Activated naive CD4-positive, alpha-beta T cell treated with Interleukin-2 at 50 U/mL for 16 hours (primary cell): ENCODE measurements around the gene IGSF23.
A peak's percentile ranks its signal among the peaks of the same experiment; 100 is the strongest.

Experiments
- DNase-seq: peaks from one replicate; pipeline ENCODE4 v3.0.0-alpha.2; 2020

Gene IGSF23

GRCh38 chr19:44613295-44614178, at the start of gene IGSF23:
TSS of gene IGSF23 (plus strand) at chr19:44613563. CDS start at chr19:44613646, 83 bp downstream.
- DNase-seq, result no peak

- DNase-seq, result no peak
Measured at GRCh38 chr19:44566984-44567383, 46.4 kb upstream of the IGSF23 start.

GRCh38 chr19:44567745-44568144, 45.6 kb upstream of the IGSF23 start:
- DNase-seq, result no peak

- no peak for DNase-seq
Measured at GRCh38 chr19:44570603-44570983, 42.8 kb upstream of the IGSF23 start.

- DNase-seq, result peak; percentile 19
Measured at GRCh38 chr19:44570984-44571684, 42.2 kb upstream of the IGSF23 start.

- DNase-seq, result no peak
Measured at GRCh38 chr19:44571830-44572580, 41.4 kb upstream of the IGSF23 start.

GRCh38 chr19:44572581-44572900, 40.8 kb upstream of the IGSF23 start:
- DNase-seq, result no peak

- no peak for DNase-seq
Measured at GRCh38 chr19:44573183-44573582, 40.2 kb upstream of the IGSF23 start.

- DNase-seq, result no peak
Measured at GRCh38 chr19:44573627-44574026, 39.7 kb upstream of the IGSF23 start.

- DNase-seq, result no peak
Measured at GRCh38 chr19:44574186-44574950, 39.0 kb upstream of the IGSF23 start.

GRCh38 chr19:44575116-44575700, 38.2 kb upstream of the IGSF23 start:
- DNase-seq, result no peak

GRCh38 chr19:44576843-44577565, 36.4 kb upstream of the IGSF23 start:
- DNase-seq, result no peak

- DNase-seq, result no peak
Measured at GRCh38 chr19:44577566-44577874, 35.8 kb upstream of the IGSF23 start.

GRCh38 chr19:44579663-44580365, 33.5 kb upstream of the IGSF23 start:
- no peak for DNase-seq

- no peak for DNase-seq
Measured at GRCh38 chr19:44580366-44580895, 32.9 kb upstream of the IGSF23 start.

- DNase-seq, result no peak
Measured at GRCh38 chr19:44581288-44581687, 32.1 kb upstream of the IGSF23 start.

- DNase-seq, result no peak
Measured at GRCh38 chr19:44582581-44583265, 30.6 kb upstream of the IGSF23 start.

- no peak for DNase-seq
Measured at GRCh38 chr19:44585371-44586133, 27.8 kb upstream of the IGSF23 start.

GRCh38 chr19:44587963-44588770, 25.2 kb upstream of the IGSF23 start:
- no peak for DNase-seq
